Stimulated activated CD8-positive, alpha-beta memory T cell treated with anti-CD3 and anti-CD28 coated beads, Interleukin-7, amount 100 ng/mL, for 48 hours (primary cell): ENCODE results near the gene ABITRAM.
"Not testable (repeated sequence)": the region's sequence is repeated elsewhere in the genome, so short reads cannot be mapped to it uniquely, and the experiment has no call there.

Experiments used
- DNase-seq, 2 donors: peaks; one replicate each; pipeline ENCODE4 v3.0.0-alpha.2; 2020; ENCODE audit warnings: low read depth in 1 of 2; ENCODE audit errors: extremely low read depth in 1 of 2

The ABITRAM gene

DNA sequence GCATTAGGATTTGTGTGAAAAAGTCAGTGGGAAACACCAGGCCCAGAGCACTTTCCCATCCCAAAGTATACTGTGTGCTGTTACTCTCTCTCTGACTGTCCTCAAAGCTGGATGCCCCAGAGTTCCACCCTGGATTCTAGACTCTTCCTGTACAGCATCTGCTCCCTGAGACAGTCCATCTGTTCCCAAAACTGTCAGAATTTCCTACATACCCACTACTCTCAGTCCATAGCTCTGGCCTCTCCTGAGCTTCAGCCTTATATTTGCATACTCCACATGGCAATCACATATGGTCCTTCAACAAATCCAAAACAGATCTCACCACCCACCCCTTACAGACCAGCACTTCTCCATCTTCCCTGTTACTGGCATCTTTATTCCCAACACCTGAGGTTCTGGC, 9.7 kb upstream of the ABITRAM start:
- DNase-seq = no peak

GRCh38 chr9:108928386-108928785, 5.8 kb upstream of the ABITRAM start:
- DNase-seq = no peak

DNA sequence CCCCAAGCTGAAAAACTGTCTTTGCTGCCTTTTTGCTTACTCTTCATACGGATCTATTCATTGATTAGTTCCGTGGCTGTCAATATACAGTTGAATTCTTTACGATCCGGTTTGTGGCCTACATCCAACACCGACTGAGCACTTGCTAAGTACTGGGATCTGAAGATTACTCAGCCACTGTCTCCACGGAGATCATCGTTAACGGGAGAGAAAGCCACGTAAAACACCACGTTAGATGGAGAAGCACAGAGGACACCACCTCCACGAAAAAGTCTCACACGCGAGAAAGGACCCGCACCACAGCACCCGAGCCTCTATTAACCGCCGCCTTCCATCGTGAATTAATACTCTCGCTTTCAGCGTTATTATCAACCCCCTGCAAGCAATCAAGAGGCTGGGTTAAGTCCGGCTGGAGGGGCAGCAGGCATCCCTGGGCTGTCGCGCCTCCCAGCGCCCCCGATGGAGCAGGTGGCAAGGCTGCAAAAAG, 926 bp upstream of the ABITRAM start:
- DNase-seq = peak in 1 of 2 donors; percentile 8

DNA sequence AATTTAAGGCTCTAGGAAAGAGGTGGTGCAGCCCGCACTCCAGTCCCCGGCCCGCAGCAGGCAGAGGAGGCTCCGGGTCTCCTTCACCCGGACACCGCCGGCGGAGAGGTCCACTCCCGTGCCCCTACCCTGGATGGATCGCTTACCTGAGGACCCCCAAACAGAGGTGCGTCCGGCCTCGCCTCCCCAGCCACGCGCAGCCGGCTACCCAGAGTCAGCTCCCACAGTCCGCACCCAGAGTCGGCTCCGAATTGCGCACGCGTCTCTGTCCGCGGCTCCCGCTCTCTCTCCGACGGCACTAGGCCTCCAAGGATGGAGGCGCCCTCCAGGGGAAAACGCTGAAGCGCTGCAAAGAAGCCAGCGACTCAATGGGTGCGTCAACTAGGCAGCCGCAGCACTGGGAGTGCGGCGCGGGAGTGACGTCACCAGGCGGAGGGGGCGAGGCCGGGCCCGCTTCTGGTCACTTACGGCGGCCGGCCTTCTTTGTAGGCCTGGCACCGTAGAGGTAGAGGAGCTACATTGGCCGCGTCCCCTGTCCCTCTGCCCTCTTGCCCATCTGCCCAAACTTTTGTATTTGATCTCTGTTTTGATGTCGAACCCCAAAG, 380 bp upstream of the ABITRAM start, which contains the start of gene ELP1:
Gene ELP1, minus strand, starts transcription at position 407 of the 605 bp plus-strand sequence. CDS start 2,978 bp downstream, outside the sequence.
- peak; percentile 80 to 89 for DNase-seq

GRCh38 chr9:108937561-108938305, 3.5 kb downstream of the ABITRAM start:
- no peak for DNase-seq

DNA sequence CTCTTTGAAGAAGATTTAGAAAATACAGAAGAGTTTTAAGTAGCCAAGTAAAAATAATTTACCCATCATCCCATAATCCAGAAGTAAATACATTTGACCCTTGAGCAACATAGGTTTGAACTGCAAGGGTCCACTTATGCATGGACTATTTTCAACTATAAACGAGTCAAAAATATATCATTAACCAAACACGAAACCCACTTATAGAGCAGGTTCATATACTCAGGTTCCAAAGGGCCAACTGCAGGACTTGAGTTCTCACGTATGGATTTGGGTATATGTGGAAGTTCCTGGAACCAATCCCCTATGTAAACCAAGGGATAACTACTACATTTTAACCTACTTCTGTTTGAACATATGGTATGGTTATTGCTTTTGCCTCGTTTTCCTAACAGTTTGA, 5.8 kb downstream of the ABITRAM start:
- DNase-seq = no peak

- DNase-seq = no peak
Observed at GRCh38 chr9:108950168-108950567, 16.0 kb downstream of the ABITRAM start.

GRCh38 chr9:108951578-108951977, 17.4 kb downstream of the ABITRAM start:
- DNase-seq = no peak

GRCh38 chr9:108953983-108954574, 19.9 kb downstream of the ABITRAM start:
- DNase-seq = no peak

GRCh38 chr9:108956022-108956630, 21.9 kb downstream of the ABITRAM start:
- no peak for DNase-seq

- DNase-seq = no peak
Observed at GRCh38 chr9:108956631-108957026, 22.4 kb downstream of the ABITRAM start.

- no peak for DNase-seq
Observed at GRCh38 chr9:108960331-108960730, 26.1 kb downstream of the ABITRAM start.

DNA sequence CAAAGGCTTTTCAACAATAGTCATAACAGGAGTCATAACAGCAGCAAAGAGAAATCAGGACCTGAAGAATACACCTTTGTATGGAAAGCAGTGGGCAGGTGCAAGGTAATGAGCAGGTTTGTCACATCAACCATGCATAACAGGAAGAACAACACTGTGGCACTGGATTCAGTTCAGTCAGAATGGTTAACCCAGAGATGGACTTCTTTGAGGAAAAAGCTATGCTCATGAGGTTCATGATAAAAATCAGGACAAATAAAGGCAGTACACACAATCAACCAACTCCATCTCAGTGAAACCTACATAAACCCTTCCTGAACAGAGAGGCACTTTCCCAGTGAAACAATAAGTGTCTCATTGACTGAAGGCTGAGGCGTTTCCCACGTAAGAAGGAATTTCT, 27.0 kb downstream of the ABITRAM start:
- no peak for DNase-seq

DNA sequence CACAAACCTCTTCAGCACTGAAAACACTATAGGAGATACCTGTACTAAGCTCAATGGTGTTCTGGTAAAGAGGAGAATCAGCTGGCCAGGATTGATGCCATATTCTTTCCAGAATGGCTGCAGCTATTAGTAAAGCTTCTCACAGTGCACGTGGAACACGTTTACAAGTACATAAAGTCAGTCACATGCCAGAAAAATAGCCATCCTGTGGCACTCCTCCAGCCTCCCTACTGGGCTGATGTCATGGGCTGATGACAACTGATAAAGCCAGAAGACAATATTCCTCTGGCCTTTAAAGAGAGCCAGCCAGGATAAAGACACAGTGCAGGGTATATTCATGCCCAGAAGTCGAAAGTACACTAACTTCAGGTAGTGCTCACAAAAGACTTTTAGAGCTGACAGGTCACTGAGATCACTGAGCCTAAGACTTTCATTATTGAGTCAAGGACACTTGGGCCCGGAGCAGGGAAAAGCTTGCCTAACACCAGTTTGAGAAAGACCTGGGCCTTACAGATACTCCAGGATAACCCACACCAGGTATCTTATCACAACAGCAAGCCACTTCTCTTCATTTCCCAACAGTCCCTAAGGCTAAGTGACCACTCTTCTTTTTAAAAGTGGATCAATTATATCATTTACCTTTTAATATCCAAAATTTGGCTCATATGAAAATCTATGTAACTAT, 29.4 kb downstream of the ABITRAM start:
- DNase-seq = no peak

GRCh38 chr9:108967916-108968315, 33.7 kb downstream of the ABITRAM start:
- DNase-seq = no peak

GRCh38 chr9:108971392-108971791, 37.2 kb downstream of the ABITRAM start:
- not testable (repeated sequence) for DNase-seq

DNA sequence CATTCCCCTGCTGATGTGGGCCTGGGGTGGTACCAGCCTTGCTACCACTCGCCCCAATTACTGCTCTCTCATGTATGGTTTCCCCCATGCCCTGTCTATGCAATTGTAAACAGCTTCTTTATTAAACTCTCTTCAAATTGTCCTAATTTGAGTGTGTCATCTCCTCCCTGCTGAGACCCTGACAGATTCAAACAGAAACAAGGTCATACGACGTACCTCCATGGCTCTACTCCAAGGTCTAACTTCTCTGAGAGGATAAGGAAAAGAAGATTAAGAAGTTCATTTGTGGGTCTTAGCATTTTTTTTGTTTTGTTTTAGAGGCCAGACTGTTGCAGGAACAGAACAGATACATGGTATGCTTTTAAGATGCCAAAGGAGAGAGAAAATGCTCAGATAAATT, 38.0 kb downstream of the ABITRAM start:
- DNase-seq = no peak

DNA sequence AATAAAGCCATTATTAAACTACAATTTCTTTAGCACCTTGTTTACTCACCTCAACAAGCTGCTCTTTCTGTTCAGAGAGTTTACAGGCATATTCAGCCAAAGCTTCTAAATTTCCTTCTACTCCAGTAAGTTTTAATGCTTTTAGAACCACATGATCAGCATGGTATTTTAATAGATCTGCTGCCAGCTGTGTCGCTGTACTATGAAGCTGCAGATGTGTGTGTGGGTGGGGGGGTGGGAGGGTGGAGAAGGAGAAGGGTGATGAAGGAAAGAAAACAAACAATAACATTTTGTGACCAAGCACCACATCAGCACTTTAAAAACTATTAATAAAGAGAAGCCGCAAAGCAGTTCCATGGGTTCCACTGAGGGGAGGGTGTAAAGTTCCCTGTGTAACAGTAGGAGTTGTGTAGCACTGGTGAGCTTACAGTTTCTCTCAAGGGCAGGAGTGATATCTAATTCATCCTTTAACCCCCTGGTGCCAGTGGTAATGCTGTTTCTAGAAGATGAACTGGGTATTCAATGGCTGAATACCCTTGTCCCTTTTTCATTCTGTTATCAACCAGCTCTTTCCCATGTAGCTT, 38.5 kb downstream of the ABITRAM start:
- no peak for DNase-seq

- no peak for DNase-seq
Observed at GRCh38 chr9:108973895-108974294, 39.7 kb downstream of the ABITRAM start.

GRCh38 chr9:108978205-108978604, 44.0 kb downstream of the ABITRAM start:
- no peak for DNase-seq

- no peak for DNase-seq
Observed at GRCh38 chr9:108980893-108981292, 46.7 kb downstream of the ABITRAM start.
